ENCODE measurements around the gene TRPM8. TPM values are rescaled to one million over a fixed set of nuclear protein-coding genes. Genes with fewer than 3 reads are reported as not detected.

Gene TRPM8
- total RNA-seq, 1 donor from 2014 or later, result not detected

GRCh38 chr2:233973786-233974185, 56.6 kb downstream of the TRPM8 start:
- TF ChIP-seq CTCF (IDR thresholded peaks at IDR 0.05; ENCODE audit: unreplicated experiment), result no peak
- no peak overlapping the region for H3K4me3 Mint-ChIP-seq (ENCODE audit: unreplicated experiment)
- H3K27ac Mint-ChIP-seq (ENCODE audit: unreplicated experiment), result no peak overlapping the region
- no peak for DNase-seq (ENCODE audit: low spot score)
- peaks cover 4% of the 10 kb centered on the region for H3K27me3 Mint-ChIP-seq (ENCODE audit: unreplicated experiment)
- H3K4me1 Mint-ChIP-seq (ENCODE audit: unreplicated experiment), result no peaks in the 10 kb centered on the region
- H3K9me3 Mint-ChIP-seq (ENCODE audit: unreplicated experiment), result no peaks in the 10 kb centered on the region
- H3K36me3 Mint-ChIP-seq (ENCODE audit: low read depth, unreplicated experiment), result no peaks in the 10 kb centered on the region

- Mint-ChIP-seq H3K27ac (ENCODE audit: unreplicated experiment) (no peak overlapping the region), H3K27me3 (ENCODE audit: unreplicated experiment) (peaks cover 4% of the 10 kb centered on the region), H3K4me1 (ENCODE audit: unreplicated experiment) (no peaks in the 10 kb centered on the region), H3K4me3 (ENCODE audit: unreplicated experiment) (no peak overlapping the region), H3K36me3 (ENCODE audit: low read depth, unreplicated experiment) (no peaks in the 10 kb centered on the region), H3K9me3 (ENCODE audit: unreplicated experiment) (no peaks in the 10 kb centered on the region)
- no peak for DNase-seq (ENCODE audit: low spot score)
- no peak for TF ChIP-seq CTCF (IDR thresholded peaks at IDR 0.05; ENCODE audit: unreplicated experiment)
Observed at GRCh38 chr2:233974530-233975071, 57.4 kb downstream of the TRPM8 start.

- Mint-ChIP-seq H3K27ac (ENCODE audit: unreplicated experiment) (no peak overlapping the region), H3K9me3 (ENCODE audit: unreplicated experiment) (no peaks in the 10 kb centered on the region), H3K4me1 (ENCODE audit: unreplicated experiment) (no peaks in the 10 kb centered on the region), H3K4me3 (ENCODE audit: unreplicated experiment) (no peak overlapping the region), H3K36me3 (ENCODE audit: low read depth, unreplicated experiment) (no peaks in the 10 kb centered on the region), H3K27me3 (ENCODE audit: unreplicated experiment) (peaks cover 4% of the 10 kb centered on the region)
- no peak for DNase-seq (ENCODE audit: low spot score)
- TF ChIP-seq CTCF (IDR thresholded peaks at IDR 0.05; ENCODE audit: unreplicated experiment), result no peak
Observed at GRCh38 chr2:233976087-233976486, 58.9 kb downstream of the TRPM8 start.

GRCh38 chr2:233976690-233977294, 59.6 kb downstream of the TRPM8 start:
- no peaks in the 10 kb centered on the region for H3K9me3 Mint-ChIP-seq (ENCODE audit: unreplicated experiment)
- no peak overlapping the region for H3K4me3 Mint-ChIP-seq (ENCODE audit: unreplicated experiment)
- DNase-seq (ENCODE audit: low spot score), result peak; percentile 34
- peaks cover 2% of the 10 kb centered on the region for H3K27me3 Mint-ChIP-seq (ENCODE audit: unreplicated experiment)
- H3K36me3 Mint-ChIP-seq (ENCODE audit: low read depth, unreplicated experiment), result no peaks in the 10 kb centered on the region
- no peak for TF ChIP-seq CTCF (IDR thresholded peaks at IDR 0.05; ENCODE audit: unreplicated experiment)
- no peaks in the 10 kb centered on the region for H3K4me1 Mint-ChIP-seq (ENCODE audit: unreplicated experiment)
- no peak overlapping the region for H3K27ac Mint-ChIP-seq (ENCODE audit: unreplicated experiment)

- Mint-ChIP-seq H3K4me1 (ENCODE audit: unreplicated experiment) (no peaks in the 10 kb centered on the region), H3K27ac (ENCODE audit: unreplicated experiment) (no peak overlapping the region), H3K9me3 (ENCODE audit: unreplicated experiment) (no peaks in the 10 kb centered on the region), H3K27me3 (ENCODE audit: unreplicated experiment) (peaks cover 2% of the 10 kb centered on the region), H3K4me3 (ENCODE audit: unreplicated experiment) (no peak overlapping the region), H3K36me3 (ENCODE audit: low read depth, unreplicated experiment) (no peaks in the 10 kb centered on the region)
- DNase-seq (ENCODE audit: low spot score), result no peak
- no peak for TF ChIP-seq CTCF (IDR thresholded peaks at IDR 0.05; ENCODE audit: unreplicated experiment)
Observed at GRCh38 chr2:233977296-233977837, 60.2 kb downstream of the TRPM8 start.

Data from endothelial cell (in vitro differentiated cells).